ENCODE data around the gene THY1. TPM values are rescaled to one million over a fixed set of nuclear protein-coding genes. Genes with fewer than 3 reads are reported as not detected.

The THY1 gene
- total and polyA plus RNA-seq, 9 of the 15 experiments (the other 6 are each of a cell fraction or from before 2014, with no cell fraction given), result 0.07 to 0.40 (median 0.16) TPM; not detected in 5

- DNase-seq (ENCODE audit: extremely low read depth in 1 of 4, low spot score in 3 of 4) (no peak), FAIRE-seq (no peak), ATAC-seq (no peak)
- Histone ChIP-seq H3K36me3 (ENCODE audit: control insufficient read depth, insufficient read depth, low read length) (no peaks in the 10 kb centered on the region), H3K79me2 (ENCODE audit: control insufficient read depth, insufficient read depth, low read length) (no peaks in the 10 kb centered on the region), H3K27me3 (ENCODE audit: control insufficient read depth in 2 of 2, insufficient read depth in 2 of 2, low read length in 2 of 2) (no peaks in the 10 kb centered on the region), H3K9me1 (ENCODE audit: control insufficient read depth, insufficient read depth, low read length) (no peaks in the 10 kb centered on the region), H3K9ac (ENCODE audit: insufficient read depth in 1 of 2, low read depth in 2 of 2, low read length in 2 of 2) (no peak overlapping the region), H2AFZ (ENCODE audit: low read depth, low read length) (no peak overlapping the region), H3K9me3 (replicated peaks; ENCODE audit: control insufficient read depth, insufficient read depth, low read depth, low read length) (no peaks in the 10 kb centered on the region), H4K20me1 (replicated peaks; ENCODE audit: control insufficient read depth, insufficient read depth, low read length) (no peaks in the 10 kb centered on the region), H3K4me3 (no peak overlapping the region), H3K27ac (ENCODE audit: extremely low read depth, low read depth, low read length) (no peak overlapping the region), H3K4me1 (replicated peaks in 1 of 2; ENCODE audit: control insufficient read depth in 2 of 2, insufficient read depth in 2 of 2, low read length in 2 of 2) (peaks cover 0 to 7% of the 10 kb centered on the region in 2 experiments; a peak in 2 of 5 replicates), H3K4me2 (ENCODE audit: insufficient read depth, low read length) (no peak overlapping the region)
- CTCF ChIA-PET (ENCODE audit: low intra/inter-chr PET ratio), result no interaction called here
- POLR2A ChIA-PET, result interaction anchor here (1.4 kb wide), 1 partner anchor 12 kb away, joined by 5 read pairs; no protein-coding TSS in a partner anchor
- TF ChIP-seq ESRRB (CRISPR knock-in tag; IDR thresholded peaks at IDR 0.05; ENCODE audit: borderline replicate concordance) (no peak), PYGO2 (tag; IDR thresholded peaks at IDR 0.05) (no peak), L3MBTL2 (IDR thresholded peaks at IDR 0.05) (no peak), GTF2E2 (tag; IDR thresholded peaks at IDR 0.05) (no peak), BRD9 (IDR thresholded peaks at IDR 0.05; ENCODE audit: low read depth, partially characterized antibody) (no peak), MXI1 (IDR thresholded peaks at IDR 0.05; ENCODE audit: low read depth, low read length) (no peak), ZZZ3 (IDR thresholded peaks at IDR 0.05) (no peak), NONO (IDR thresholded peaks at IDR 0.05; ENCODE audit: low read depth in 2 of 2, low read length in 1 of 2) (no peak)
- TF ChIP-seq, protein P1, sequence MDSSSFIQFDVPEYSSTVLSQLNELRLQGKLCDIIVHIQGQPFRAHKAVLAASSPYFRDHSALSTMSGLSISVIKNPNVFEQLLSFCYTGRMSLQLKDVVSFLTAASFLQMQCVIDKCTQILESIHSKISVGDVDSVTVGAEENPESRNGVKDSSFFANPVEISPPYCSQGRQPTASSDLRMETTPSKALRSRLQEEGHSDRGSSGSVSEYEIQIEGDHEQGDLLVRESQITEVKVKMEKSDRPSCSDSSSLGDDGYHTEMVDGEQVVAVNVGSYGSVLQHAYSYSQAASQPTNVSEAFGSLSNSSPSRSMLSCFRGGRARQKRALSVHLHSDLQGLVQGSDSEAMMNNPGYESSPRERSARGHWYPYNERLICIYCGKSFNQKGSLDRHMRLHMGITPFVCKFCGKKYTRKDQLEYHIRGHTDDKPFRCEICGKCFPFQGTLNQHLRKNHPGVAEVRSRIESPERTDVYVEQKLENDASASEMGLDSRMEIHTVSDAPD (CRISPR knock-in tag; IDR thresholded peaks at IDR 0.05), result no peak
- TF ChIP-seq, protein P2, sequence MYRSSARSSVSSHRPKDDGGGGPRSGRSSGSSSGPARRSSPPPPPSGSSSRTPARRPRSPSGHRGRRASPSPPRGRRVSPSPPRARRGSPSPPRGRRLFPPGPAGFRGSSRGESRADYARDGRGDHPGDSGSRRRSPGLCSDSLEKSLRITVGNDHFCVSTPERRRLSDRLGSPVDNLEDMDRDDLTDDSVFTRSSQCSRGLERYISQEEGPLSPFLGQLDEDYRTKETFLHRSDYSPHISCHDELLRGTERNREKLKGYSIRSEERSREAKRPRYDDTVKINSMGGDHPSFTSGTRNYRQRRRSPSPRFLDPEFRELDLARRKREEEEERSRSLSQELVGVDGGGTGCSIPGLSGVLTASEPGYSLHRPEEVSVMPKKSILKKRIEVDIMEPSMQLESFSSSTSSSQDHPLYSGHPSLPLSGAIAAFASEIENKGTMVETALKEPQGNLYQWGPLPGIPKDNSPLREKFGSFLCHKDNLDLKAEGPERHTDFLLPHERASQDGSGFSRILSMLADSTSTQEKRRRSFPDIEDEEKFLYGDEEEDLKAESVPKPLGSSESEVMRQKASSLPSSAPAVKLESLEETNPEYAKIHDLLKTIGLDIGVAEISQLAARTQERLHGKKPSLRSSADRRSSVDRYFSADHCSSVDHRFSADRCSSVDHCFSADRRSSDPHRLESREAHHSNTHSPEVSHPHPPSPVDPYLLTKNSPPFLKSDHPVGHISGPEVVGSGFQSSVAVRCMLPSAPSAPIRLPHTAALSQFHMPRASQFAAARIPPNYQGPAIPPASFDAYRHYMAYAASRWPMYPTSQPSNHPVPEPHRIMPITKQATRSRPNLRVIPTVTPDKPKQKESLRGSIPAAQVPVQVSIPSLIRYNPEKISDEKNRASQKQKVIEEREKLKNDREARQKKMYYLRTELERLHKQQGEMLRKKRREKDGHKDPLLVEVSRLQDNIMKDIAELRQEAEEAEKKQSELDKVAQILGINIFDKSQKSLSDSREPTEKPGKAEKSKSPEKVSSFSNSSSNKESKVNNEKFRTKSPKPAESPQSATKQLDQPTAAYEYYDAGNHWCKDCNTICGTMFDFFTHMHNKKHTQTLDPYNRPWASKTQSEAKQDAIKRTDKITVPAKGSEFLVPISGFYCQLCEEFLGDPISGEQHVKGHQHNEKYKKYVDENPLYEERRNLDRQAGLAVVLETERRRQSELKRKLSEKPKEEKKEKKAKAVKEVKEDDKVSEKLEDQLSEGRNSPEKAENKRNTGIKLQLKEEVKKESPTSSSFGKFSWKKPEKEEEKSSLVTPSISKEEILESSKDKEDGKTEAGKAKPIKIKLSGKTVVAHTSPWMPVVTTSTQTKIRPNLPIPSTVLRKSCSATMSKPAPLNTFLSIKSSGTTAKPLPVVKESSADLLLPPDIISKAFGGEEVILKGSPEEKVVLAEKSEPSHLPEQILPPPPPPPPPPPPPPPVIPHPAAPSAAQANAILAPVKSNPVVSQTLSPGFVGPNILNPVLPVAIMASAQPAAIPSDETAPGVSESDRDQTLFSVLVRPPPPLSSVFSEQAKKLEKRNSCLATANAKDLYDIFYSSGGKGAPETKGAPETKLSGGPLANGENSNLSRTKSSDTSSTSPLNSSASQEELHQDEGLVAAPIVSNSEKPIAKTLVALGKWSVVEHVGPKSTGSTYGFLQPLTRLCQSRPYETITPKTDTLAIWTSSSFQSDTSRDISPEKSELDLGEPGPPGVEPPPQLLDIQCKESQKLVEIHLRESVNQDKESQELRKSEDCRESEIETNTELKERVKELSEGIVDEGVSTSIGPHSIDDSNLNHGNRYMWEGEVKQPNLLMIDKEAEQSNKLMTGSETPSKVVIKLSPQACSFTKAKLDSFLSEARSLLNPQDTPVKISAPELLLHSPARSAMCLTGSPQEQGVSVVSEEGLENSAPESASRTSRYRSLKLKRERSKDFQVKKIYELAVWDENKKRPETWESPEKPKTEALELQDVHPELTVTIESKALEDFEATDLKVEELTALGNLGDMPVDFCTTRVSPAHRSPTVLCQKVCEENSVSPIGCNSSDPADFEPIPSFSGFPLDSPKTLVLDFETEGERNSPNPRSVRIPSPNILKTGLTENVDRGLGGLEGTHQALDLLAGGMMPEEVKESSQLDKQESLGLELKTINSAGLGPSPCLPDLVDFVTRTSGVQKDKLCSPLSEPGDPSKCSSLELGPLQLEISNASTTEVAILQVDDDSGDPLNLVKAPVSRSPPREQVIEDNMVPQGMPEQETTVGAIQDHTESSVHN (IDR thresholded peaks at IDR 0.05; ENCODE audit: borderline replicate concordance in 1 of 2, low read depth in 1 of 2), result no peak
- TF ChIP-seq, protein P3, sequence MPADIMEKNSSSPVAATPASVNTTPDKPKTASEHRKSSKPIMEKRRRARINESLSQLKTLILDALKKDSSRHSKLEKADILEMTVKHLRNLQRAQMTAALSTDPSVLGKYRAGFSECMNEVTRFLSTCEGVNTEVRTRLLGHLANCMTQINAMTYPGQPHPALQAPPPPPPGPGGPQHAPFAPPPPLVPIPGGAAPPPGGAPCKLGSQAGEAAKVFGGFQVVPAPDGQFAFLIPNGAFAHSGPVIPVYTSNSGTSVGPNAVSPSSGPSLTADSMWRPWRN (IDR thresholded peaks at IDR 0.05; ENCODE audit: low read depth), result no peak
- no TSS peak for BruUV-seq (replicated peaks)
- WGBS (ENCODE audit: insufficient coverage, low coverage, missing lambda C conversion rate), result 0% methylated on average over 1 of the region's 1 CpG
- in situ Hi-C loops (cut with MboI) (no loop called here), intact Hi-C loops (cut with micrococcal nuclease) (no loop called here)
Measured at GRCh38 chr11:119453881-119454280, 30.9 kb upstream of the THY1 start.
